ENCODE data around the gene ERC1.

DNA sequence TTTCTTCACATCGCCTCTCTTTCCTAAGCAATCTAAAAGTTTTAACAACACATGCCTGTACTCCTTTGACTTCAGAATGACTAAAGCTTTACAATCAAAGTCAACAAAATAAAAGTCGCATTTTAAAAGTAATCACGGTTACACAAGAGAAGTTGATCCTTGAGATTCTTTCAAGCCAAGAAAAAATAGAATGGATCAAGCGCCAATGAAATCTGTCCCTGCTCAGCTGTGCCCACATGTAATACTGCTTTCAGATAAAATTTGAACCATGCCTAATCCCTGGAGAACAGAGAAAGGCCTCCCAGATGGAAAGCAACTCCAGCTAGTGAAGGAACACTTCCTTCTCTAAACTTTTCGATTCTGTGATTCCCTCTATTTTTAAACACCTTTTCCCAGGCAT, 490.3 kb downstream of the ERC1 start:
- no peak for TF ChIP-seq CTCF (IDR thresholded peaks at IDR 0.05)
- no peak for TF ChIP-seq EP300 (IDR thresholded peaks at IDR 0.05)

All from tibial nerve (tissue), 4 donors.